ENCODE measurements around the gene MSH5.
"Not testable (repeated sequence)": the region's sequence is repeated elsewhere in the genome, so short reads cannot be mapped to it uniquely, and the experiment has no call there.

MSH5 gene

GRCh38 chr6:31781244-31782125, 41.7 kb downstream of the MSH5 start:
- no peak for DNase-seq

- DNase-seq: no peak
These were observed 42.5 kb downstream of the MSH5 start for GRCh38 chr6:31782126-31782855.

GRCh38 chr6:31784098-31784925, 44.5 kb downstream of the MSH5 start:
- DNase-seq: no peak

- no peak for DNase-seq
These were observed 45.7 kb downstream of the MSH5 start for GRCh38 chr6:31785475-31785874.

- no peak for DNase-seq
These were observed 51.7 kb downstream of the MSH5 start for GRCh38 chr6:31791324-31792089.

GRCh38 chr6:31792090-31792374, 52.2 kb downstream of the MSH5 start:
- DNase-seq: no peak

GRCh38 chr6:31792761-31793171, 53.0 kb downstream of the MSH5 start:
- DNase-seq: no peak

GRCh38 chr6:31793927-31794245, 54.1 kb downstream of the MSH5 start:
- DNase-seq: not testable (repeated sequence)

GRCh38 chr6:31794294-31794865, 54.6 kb downstream of the MSH5 start:
- no peak for DNase-seq

GRCh38 chr6:31794866-31795615, 55.2 kb downstream of the MSH5 start:
- no peak for DNase-seq

GRCh38 chr6:31795616-31796298, 56.0 kb downstream of the MSH5 start, which contains the start of gene VARS1:
VARS1 (minus strand) TSS chr6:31795752; CDS start chr6:31795217, 535 bp downstream.
- peak; percentile 75 for DNase-seq

GRCh38 chr6:31796993-31797385, 57.2 kb downstream of the MSH5 start:
- DNase-seq: no peak

GRCh38 chr6:31797588-31797987, 57.8 kb downstream of the MSH5 start:
- no peak for DNase-seq

GRCh38 chr6:31799781-31800180, 60.0 kb downstream of the MSH5 start:
- DNase-seq: no peak

- DNase-seq: not testable (repeated sequence)
These were observed 61.5 kb downstream of the MSH5 start for GRCh38 chr6:31801031-31801927.

- DNase-seq: no peak
These were observed 66.2 kb downstream of the MSH5 start for GRCh38 chr6:31805939-31806469.

GRCh38 chr6:31806470-31807272, 66.9 kb downstream of the MSH5 start, which contains the start of gene LSM2:
LSM2 (minus strand) TSS chr6:31806966; CDS start chr6:31806757, 209 bp downstream.
- peak; percentile 96 for DNase-seq

GRCh38 chr6:31808599-31808998, 68.8 kb downstream of the MSH5 start:
- DNase-seq: not testable (repeated sequence)

GRCh38 chr6:31811645-31812044, 71.8 kb downstream of the MSH5 start:
- no peak for DNase-seq

Data from activated CD4-positive, alpha-beta T cell treated with anti-CD3 and anti-CD28 coated beads for 1 hour (primary cell).